T-cell (primary cell): Measurements from ENCODE around the gene ERCC5. TPM values are rescaled to one million over a fixed set of nuclear protein-coding genes. Genes with fewer than 3 reads are reported as not detected.

Source experiments
- ATAC-seq, 4 experiments: fragments of 200-7000 bp in 3 of 4; fragments of 150-1000 bp in 1 of 4; cut with Tn5 transposase; replicated peaks in 1 of 4; 1 replicate in 3 of 4; 2 replicates in 1 of 4; pipeline ENCODE4 v1.10.0; 2021; ENCODE audit warnings: moderate library complexity in 3 of 4, mild to moderate bottlenecking in 2 of 4, moderate number of reproducible peaks in 1 of 4
- CTCF ChIA-PET, 2 donors: fragments of 300-600 bp; sonication (Branson Sonifier 250); formaldehyde crosslinking; loops; one replicate each; lab custom pipeline; 2022; ENCODE audit warnings: antibody characterized with exemption in 2 of 2; lab: Charles Lee
- POLR2A ChIA-PET, 2 donors: fragments of 300-600 bp; sonication (Branson Sonifier 250); formaldehyde crosslinking; loops; one replicate each; lab custom pipeline; 2022; ENCODE audit warnings: antibody characterized with exemption in 2 of 2; lab: Charles Lee
- DNase-seq, 35 experiments: peaks; one replicate each; pipeline versions ENCODE4 v3.0.0 to v3.0.0-alpha.2; 2013 to 2023
- H3K27ac ChIP-seq: one replicate; pipeline ENCODE4 v1.5.1; 2013; ENCODE audit warnings: low read length
- H3K27me3 ChIP-seq, 2 experiments: replicated peaks in 1 of 2; 1 replicate in 1 of 2; 2 replicates in 1 of 2; pipeline versions ENCODE4 v1.6.1 to v1.7.0; 2013; ENCODE audit warnings: low read length in 1 of 2, mixed read lengths in 1 of 2; ENCODE audit not compliant: control insufficient read depth in 2 of 2, insufficient read depth in 2 of 2; ENCODE audit errors: extremely low read depth in 1 of 2
- H3K36me3 ChIP-seq, 2 donors: 1 replicate in 1 of 2; 2 replicates in 1 of 2; pipeline versions ENCODE4 v1.6.1 to v1.7.0; 2013; ENCODE audit warnings: low read length in 1 of 2; ENCODE audit not compliant: control insufficient read depth in 2 of 2, insufficient read depth in 1 of 2; ENCODE audit errors: extremely low read depth in 1 of 2
- H3K4me1 ChIP-seq, 2 experiments: 1 replicate in 1 of 2; 2 replicates in 1 of 2; pipeline versions ENCODE4 v1.6.1 to v1.7.0; 2013; ENCODE audit warnings: low read length in 2 of 2, mixed read lengths in 1 of 2; ENCODE audit not compliant: insufficient read depth in 2 of 2, control insufficient read depth in 1 of 2; ENCODE audit errors: extremely low read depth in 1 of 2
- H3K4me3 ChIP-seq, 2 donors: 1 replicate in 1 of 2; 2 replicates in 1 of 2; pipeline versions ENCODE4 v1.5.1 to v1.7.0; 2013; ENCODE audit warnings: mild to moderate bottlenecking in 2 of 2, low read length in 1 of 2, moderate library complexity in 1 of 2; ENCODE audit not compliant: control insufficient read depth in 1 of 2; ENCODE audit errors: extremely low read depth in 1 of 2
- H3K9me3 ChIP-seq: 2 replicates; pipeline ENCODE4 v1.7.0; 2013
- H3K27ac Mint-ChIP-seq, 2 donors: one replicate each; pipeline ENCODE4 v1.8.0; 2020 to 2021; ENCODE audit warnings: mild to moderate bottlenecking in 2 of 2, mixed read lengths in 2 of 2
- H3K27me3 Mint-ChIP-seq, 2 donors: one replicate each; pipeline ENCODE4 v1.8.0; 2021 to 2022; ENCODE audit warnings: mixed read lengths in 2 of 2
- H3K36me3 Mint-ChIP-seq: one replicate; pipeline ENCODE4 v1.8.0; 2021; ENCODE audit warnings: mixed read lengths
- H3K4me1 Mint-ChIP-seq, 3 donors: one replicate each; pipeline ENCODE4 v1.8.0; 2020 to 2022; ENCODE audit warnings: mixed read lengths in 3 of 3, mild to moderate bottlenecking in 1 of 3
- H3K4me3 Mint-ChIP-seq, 3 donors: one replicate each; pipeline ENCODE4 v1.8.0; 2020 to 2022; ENCODE audit warnings: mild to moderate bottlenecking in 3 of 3, mixed read lengths in 3 of 3, moderate library complexity in 3 of 3
- H3K9me3 Mint-ChIP-seq, 3 donors: one replicate each; pipeline ENCODE4 v1.8.0; 2020 to 2022; ENCODE audit warnings: mixed read lengths in 3 of 3
- WGBS: methylation state at CpG from one replicate; pipeline ENCODE4 v1.1.5; 2013; ENCODE audit warnings: missing lambda C conversion rate; ENCODE audit not compliant: insufficient coverage; 5-methylcytosine and 5-hydroxymethylcytosine counted together
- total RNA-seq, 35 experiments: library from RNA in 6 of 35; stranded (reverse) in 6 of 35; fragments of 120-200 nt in 1 of 35; gene quantifications; one replicate each; pipeline versions ENCODE4 v1.2.1 to v1.2.4 and lab custom pipeline; 2013 to 2026

ERCC5 gene
- total RNA-seq, 5 donors from 2014 or later (not counting 1 experiment from before 2014, with no cell fraction given): 104 to 123 (median 114) TPM

GRCh38 chr13:102907016-102907756, 61.4 kb downstream of the ERCC5 start:
- DNase-seq (no peak), ATAC-seq (no peak)
- Histone ChIP-seq H3K27me3 (peaks cover 0 to 3% of the 10 kb centered on the region in 2 experiments), H3K27ac (no peak overlapping the region), H3K9me3 (no peaks in the 10 kb centered on the region), H3K4me1 (no peaks in the 10 kb centered on the region), H3K4me3 (no peak overlapping the region), H3K36me3 (no peaks in the 10 kb centered on the region)
- Mint-ChIP-seq H3K4me1 (no peaks in the 10 kb centered on the region), H3K4me3 (no peak overlapping the region), H3K9me3 (no peaks in the 10 kb centered on the region), H3K27ac (no peak overlapping the region), H3K36me3 (no peaks in the 10 kb centered on the region), H3K27me3 (peaks cover 14 to 30% of the 10 kb centered on the region in 2 donors)
- no CpG with 5 or more reads among the region's 2 CpGs for WGBS
- CTCF ChIA-PET: interaction anchor here in 1 of 2 donors (0.5 kb wide), 1 partner anchor 37 kb away, joined by 3 read pairs; no protein-coding TSS in a partner anchor
- POLR2A ChIA-PET: no interaction called here

- H3K9me3 ChIP-seq: no peaks in the 10 kb centered on the region
- ChIA-PET CTCF (interaction anchor here in 1 of 2 donors (0.5 kb wide), 1 partner anchor 38 kb away, joined by 3 read pairs; no protein-coding TSS in a partner anchor), POLR2A (no interaction called here)
- ATAC-seq (no peak), DNase-seq (no peak)
- no peak overlapping the region for H3K4me3 ChIP-seq
- Mint-ChIP-seq H3K27me3 (peaks cover 13 to 33% of the 10 kb centered on the region in 2 donors), H3K27ac (no peak overlapping the region), H3K4me1 (no peaks in the 10 kb centered on the region), H3K36me3 (no peaks in the 10 kb centered on the region), H3K4me3 (no peak overlapping the region), H3K9me3 (no peaks in the 10 kb centered on the region)
- WGBS: 83% methylated on average over 3 of the region's 4 CpGs
- no peaks in the 10 kb centered on the region for H3K4me1 ChIP-seq
- H3K27ac ChIP-seq: no peak overlapping the region
- H3K27me3 ChIP-seq: peaks cover 0 to 3% of the 10 kb centered on the region in 2 experiments
- H3K36me3 ChIP-seq: no peaks in the 10 kb centered on the region
Observed at GRCh38 chr13:102907886-102908515, 62.2 kb downstream of the ERCC5 start.

- Mint-ChIP-seq H3K4me1 (no peaks in the 10 kb centered on the region), H3K36me3 (no peaks in the 10 kb centered on the region), H3K4me3 (no peak overlapping the region), H3K9me3 (no peaks in the 10 kb centered on the region), H3K27ac (no peak overlapping the region), H3K27me3 (peaks cover 21 to 46% of the 10 kb centered on the region in 2 donors)
- CTCF ChIA-PET: no interaction called here
- no peak overlapping the region for H3K27ac ChIP-seq
- no peaks in the 10 kb centered on the region for H3K36me3 ChIP-seq
- H3K4me3 ChIP-seq: no peak overlapping the region
- DNase-seq: no peak
- no peaks in the 10 kb centered on the region for H3K4me1 ChIP-seq
- no peak for ATAC-seq
- POLR2A ChIA-PET: interaction anchor here in 1 of 2 donors (0.6 kb wide), 1 partner anchor 552 kb away, joined by 3 read pairs; no protein-coding TSS in a partner anchor
- no CpG with 5 or more reads among the region's 3 CpGs for WGBS
- no peaks in the 10 kb centered on the region for H3K9me3 ChIP-seq
- H3K27me3 ChIP-seq: peaks cover 0 to 3% of the 10 kb centered on the region in 2 experiments
Observed at GRCh38 chr13:102909971-102910370, 64.1 kb downstream of the ERCC5 start.

- Mint-ChIP-seq H3K36me3 (no peaks in the 10 kb centered on the region), H3K4me1 (no peaks in the 10 kb centered on the region), H3K4me3 (no peak overlapping the region), H3K27ac (no peak overlapping the region), H3K9me3 (no peaks in the 10 kb centered on the region), H3K27me3 (peaks cover 22 to 41% of the 10 kb centered on the region in 2 donors)
- ChIA-PET CTCF (interaction anchor here (0.6 to 1.5 kb wide), 2 partner anchors 67 to 355 kb away, joined by 3 to 6 read pairs; no protein-coding TSS in a partner anchor), POLR2A (no interaction called here)
- H3K27me3 ChIP-seq: peaks cover 0 to 7% of the 10 kb centered on the region in 2 experiments
- ATAC-seq (no peak), DNase-seq (no peak)
- H3K4me3 ChIP-seq: no peak overlapping the region
- no peak overlapping the region for H3K27ac ChIP-seq
- no peaks in the 10 kb centered on the region for H3K36me3 ChIP-seq
- H3K9me3 ChIP-seq: no peaks in the 10 kb centered on the region
- no peaks in the 10 kb centered on the region for H3K4me1 ChIP-seq
- WGBS: 89% methylated on average over 5 of the region's 6 CpGs
Observed at GRCh38 chr13:102911336-102911735, 65.5 kb downstream of the ERCC5 start.

GRCh38 chr13:102912599-102912998, 66.8 kb downstream of the ERCC5 start:
- H3K4me3 ChIP-seq: no peak overlapping the region
- Mint-ChIP-seq H3K27me3 (peaks cover 28 to 34% of the 10 kb centered on the region in 2 donors), H3K4me3 (no peak overlapping the region), H3K27ac (no peak overlapping the region), H3K4me1 (no peaks in the 10 kb centered on the region), H3K9me3 (no peaks in the 10 kb centered on the region), H3K36me3 (no peaks in the 10 kb centered on the region)
- POLR2A ChIA-PET: no interaction called here
- 82% methylated on average over 3 of the region's 3 CpGs for WGBS
- no peak overlapping the region for H3K27ac ChIP-seq
- H3K36me3 ChIP-seq: no peaks in the 10 kb centered on the region
- CTCF ChIA-PET: interaction anchor here in 1 of 2 donors (1.5 kb wide), 1 partner anchor 357 kb away, joined by 3 read pairs; no protein-coding TSS in a partner anchor
- H3K27me3 ChIP-seq: peaks cover 0 to 11% of the 10 kb centered on the region in 2 experiments
- ATAC-seq (no peak), DNase-seq (no peak)
- no peaks in the 10 kb centered on the region for H3K9me3 ChIP-seq
- H3K4me1 ChIP-seq: no peaks in the 10 kb centered on the region

GRCh38 chr13:102913914-102914313, 68.1 kb downstream of the ERCC5 start:
- H3K27ac Mint-ChIP-seq: no peak overlapping the region
- no peaks in the 10 kb centered on the region for H3K36me3 Mint-ChIP-seq
- DNase-seq (no peak), ATAC-seq (no peak)
- no peaks in the 10 kb centered on the region for H3K4me1 ChIP-seq
- no peak overlapping the region for H3K27ac ChIP-seq
- no peaks in the 10 kb centered on the region for H3K36me3 ChIP-seq
- H3K4me3 Mint-ChIP-seq: no peak overlapping the region
- ChIA-PET CTCF (interaction anchor here (0.6 to 0.8 kb wide), 2 partner anchors 8 to 44 kb away, joined by 3 read pairs; no protein-coding TSS in a partner anchor), POLR2A (interaction anchor here in 1 of 2 donors (0.6 to 1.6 kb wide), 2 partner anchors 22 to 802 kb away, joined by 3 to 5 read pairs; no protein-coding TSS in a partner anchor)
- no CpG with 5 or more reads among the region's 7 CpGs for WGBS
- H3K4me3 ChIP-seq: no peak overlapping the region
- no peaks in the 10 kb centered on the region for H3K9me3 Mint-ChIP-seq
- H3K27me3 Mint-ChIP-seq: peaks cover 21 to 27% of the 10 kb centered on the region in 2 donors
- peaks cover 0 to 11% of the 10 kb centered on the region in 2 experiments for H3K27me3 ChIP-seq
- H3K9me3 ChIP-seq: no peaks in the 10 kb centered on the region
- no peaks in the 10 kb centered on the region for H3K4me1 Mint-ChIP-seq
